Measurements from ENCODE around the gene MYH10.

Gene MYH10

GRCh38 chr17:8473451-8474192 is 156.9 kb downstream of the MYH10 start:
- no peak for DNase-seq (ENCODE audit: low read depth)

DNA sequence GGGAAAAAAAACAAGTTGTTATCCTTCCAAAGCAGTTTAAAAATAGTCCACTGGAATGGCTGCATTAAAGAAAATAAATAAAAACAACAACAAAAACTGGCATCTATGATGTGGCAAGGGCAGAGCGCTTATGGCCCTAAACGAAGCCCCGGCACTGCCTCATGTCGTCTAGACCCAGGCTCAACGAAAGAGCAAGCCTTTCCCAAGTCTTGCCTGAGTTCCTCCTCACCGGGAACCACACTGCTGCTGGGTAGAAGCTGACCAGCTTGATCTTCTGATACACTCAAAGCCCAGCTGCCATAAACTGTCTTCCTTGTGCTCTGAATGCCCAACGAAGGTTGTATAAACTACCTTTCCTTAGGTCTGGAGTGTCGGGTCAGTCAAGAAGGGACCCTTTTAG is 157.9 kb downstream of the MYH10 start:
- DNase-seq (ENCODE audit: low read depth): no peak

DNA sequence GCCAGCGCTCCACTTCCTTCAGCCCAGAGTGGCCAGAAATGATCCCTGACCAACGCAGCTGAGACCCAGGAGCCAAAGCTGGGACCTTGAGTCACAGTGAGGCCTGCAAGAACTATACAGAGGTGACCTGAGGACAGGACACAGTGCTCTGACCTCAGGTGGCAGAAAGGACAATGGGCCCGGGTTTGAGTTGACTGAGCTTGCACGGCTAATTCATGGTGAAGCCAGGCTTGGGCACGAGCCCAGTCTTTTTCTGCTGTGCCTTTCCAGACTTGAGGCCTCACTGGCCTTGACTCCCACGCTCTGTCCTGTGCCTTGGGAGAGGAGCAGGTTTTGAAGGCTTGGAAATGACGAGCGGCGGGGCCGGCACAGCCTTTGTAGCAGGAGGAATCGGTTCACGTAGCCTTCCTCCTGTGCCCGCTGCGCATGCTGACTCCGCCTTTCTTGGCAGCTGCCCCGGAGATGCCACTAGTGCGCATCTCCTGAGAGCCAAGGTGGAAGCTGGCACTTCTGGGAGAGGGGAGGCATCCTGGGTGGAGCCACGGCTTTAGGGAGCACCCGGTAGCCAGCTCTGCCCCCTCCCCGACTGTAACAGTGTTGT is 160.0 kb downstream of the MYH10 start:
- no peak for DNase-seq (ENCODE audit: low read depth)

DNA sequence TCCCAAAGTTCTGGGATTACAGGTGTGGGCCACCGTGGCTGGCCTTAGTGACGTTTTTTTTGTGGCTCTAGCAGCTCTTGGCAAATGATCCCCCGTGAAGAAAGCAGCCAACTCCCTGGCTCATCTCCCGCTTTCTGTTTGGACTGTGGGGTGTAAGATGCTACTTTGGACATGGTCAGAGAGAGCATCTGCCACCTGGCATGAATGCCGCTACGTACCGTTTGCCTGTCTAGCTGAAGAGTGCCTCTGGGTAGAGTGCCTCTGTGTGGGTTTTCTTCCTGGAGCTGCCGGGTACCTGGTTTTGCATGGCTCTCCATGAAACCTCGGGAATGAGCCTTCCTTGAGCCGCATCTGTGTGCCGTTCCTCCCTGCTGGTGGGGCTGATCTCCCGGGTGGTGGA is 160.6 kb downstream of the MYH10 start:
- DNase-seq (ENCODE audit: low read depth): no peak

GRCh38 chr17:8468980-8469379 is 161.5 kb downstream of the MYH10 start:
- DNase-seq (ENCODE audit: low read depth): no peak

GRCh38 chr17:8468127-8468526 is 162.4 kb downstream of the MYH10 start:
- no peak for DNase-seq (ENCODE audit: low read depth)

- DNase-seq (ENCODE audit: low read depth): no peak
Observed at GRCh38 chr17:8467527-8467926, 163.0 kb downstream of the MYH10 start.

DNA sequence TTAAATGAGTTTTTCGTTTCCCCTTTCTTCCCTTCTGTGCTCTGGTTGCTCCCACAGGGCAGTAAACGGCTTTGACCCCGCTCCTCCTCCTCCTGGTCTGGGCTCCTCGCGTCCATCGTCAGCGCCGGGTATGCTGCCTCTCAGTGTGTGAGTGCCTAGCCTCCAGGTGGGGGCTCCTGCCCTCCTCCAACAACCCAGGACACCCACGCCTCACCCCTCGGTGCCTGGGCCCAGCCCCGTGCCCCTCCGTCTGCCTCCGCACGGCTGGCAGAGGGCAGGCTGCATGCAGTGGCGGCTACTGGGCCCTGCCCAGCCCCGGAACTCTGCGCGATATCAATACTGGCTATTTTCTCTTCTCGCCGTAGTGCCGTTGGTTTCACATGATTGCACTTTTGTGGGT is 163.7 kb downstream of the MYH10 start:
- no peak for DNase-seq (ENCODE audit: low read depth)

- DNase-seq (ENCODE audit: low read depth): peak; percentile 28
Observed at GRCh38 chr17:8466456-8466855, 164.1 kb downstream of the MYH10 start.

GRCh38 chr17:8465759-8466158 is 164.8 kb downstream of the MYH10 start:
- no peak for DNase-seq (ENCODE audit: low read depth)

DNA sequence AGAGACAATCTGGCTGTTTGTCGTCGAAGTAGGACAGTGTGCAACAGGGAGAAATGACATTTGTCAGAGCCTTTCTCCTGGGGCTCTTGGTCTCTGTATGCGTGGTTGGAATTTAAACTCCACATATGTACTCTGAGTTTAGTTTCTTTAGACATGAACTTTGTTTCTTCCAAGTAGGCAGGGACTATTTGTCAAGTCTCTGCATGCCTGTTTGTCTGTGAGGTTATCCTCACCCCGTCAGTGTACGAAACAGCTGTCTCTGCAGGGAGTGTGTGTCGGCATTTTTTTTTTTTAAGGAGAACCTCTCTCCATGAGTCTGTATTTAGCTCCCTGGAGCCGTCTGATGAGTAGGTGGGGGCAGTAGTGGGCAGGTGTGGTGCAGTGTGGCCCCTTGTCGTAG is 165.2 kb downstream of the MYH10 start:
- DNase-seq (ENCODE audit: low read depth): no peak

DNA sequence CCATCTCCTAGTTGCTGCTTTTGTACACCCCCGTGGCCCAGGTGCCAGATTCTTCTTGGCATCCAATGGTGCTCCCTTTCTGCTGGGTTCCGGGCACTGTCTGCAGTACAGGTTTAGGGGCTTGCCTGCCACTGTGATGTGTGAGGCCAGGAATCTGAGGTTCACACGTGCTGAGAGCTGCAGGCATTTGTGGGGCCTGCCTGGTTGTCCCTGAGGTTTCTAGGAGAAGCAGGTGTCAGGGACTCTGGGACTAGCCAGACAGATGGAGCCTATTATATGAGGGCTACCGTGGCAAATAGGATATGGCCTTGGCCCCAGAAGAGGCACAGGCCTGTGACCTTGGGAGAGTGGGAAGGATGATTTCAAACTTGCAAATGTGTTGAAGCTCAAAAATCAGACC is 165.6 kb downstream of the MYH10 start:
- no peak for DNase-seq (ENCODE audit: low read depth)

DNA sequence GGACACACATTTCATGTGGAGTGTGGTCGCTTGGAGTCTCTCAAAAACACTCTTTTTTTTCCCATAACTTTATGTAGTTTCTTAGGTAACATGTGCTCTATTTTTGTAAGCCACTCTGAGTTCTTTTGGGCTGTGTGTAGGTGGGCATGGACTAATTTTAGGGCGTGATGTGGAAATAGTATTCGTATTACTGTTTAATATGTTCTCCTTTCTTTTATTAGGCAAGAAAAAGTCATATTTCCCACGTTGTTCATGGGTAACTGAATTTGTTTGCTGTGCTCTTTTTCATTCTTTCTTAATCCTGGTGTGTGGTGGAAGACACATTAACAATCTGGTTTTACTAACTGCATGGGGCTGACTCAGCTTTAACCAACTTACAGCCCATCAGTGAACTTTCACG is 167.4 kb downstream of the MYH10 start:
- peak; percentile 9 for DNase-seq (ENCODE audit: low read depth)

DNA sequence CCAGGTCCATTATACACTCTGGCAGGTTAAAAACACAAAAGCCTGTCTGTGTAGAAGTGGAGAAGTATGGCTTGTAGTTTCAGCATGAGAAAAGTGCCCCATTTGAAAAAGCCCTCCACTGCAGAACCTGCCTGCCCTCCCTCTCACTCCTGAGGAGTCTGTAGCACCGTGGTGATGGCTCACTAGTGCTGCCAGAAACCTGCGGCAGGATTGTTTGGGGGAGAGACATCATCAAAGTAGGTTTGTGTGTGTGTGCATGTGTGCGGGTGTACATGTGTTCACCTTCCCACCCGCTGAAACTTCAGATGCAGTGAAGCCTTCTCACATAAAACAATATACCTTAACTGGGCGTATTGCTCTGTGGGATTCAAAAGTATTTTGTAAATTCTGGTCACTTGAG is 168.0 kb downstream of the MYH10 start:
- DNase-seq (ENCODE audit: low read depth): no peak

DNA sequence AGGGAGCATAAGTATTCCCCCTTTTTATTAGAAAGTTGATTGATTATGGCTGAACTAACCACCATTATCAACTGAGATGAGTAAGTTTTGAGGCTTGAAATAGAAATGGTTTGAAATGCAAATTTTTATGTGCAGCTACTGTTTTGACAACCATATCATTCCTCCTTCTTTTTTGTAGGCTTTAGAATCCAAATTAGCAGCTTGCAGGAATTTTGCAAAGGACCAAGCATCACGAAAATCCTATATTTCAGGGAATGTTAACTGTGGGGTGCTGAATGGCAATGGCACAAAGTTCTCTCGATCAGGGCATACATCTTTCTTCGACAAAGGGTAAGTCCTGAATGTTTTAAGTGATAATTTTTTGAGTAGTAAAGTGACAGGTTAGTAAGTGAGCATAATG is 170.7 kb downstream of the MYH10 start:
- DNase-seq (ENCODE audit: low read depth): no peak

DNA sequence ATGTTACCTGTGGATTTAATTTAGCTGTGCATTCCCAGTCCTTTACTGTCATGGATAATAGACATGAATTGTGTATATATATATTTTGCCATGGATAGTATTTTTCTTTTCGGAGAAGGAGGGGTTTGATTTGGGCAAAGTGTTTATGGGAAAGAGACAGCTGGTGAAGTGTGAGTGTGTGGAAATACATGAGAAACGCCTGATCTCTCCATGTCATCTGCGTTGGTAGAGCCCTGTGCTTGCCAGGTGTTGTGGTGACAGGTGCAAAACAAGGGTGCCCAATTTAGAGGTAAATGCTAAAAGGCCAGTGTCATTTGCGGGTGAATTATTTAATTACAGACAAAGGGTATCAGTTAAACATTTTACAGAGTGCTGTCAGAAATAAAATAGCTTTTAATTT is 171.4 kb downstream of the MYH10 start:
- no peak for DNase-seq (ENCODE audit: low read depth)

GRCh38 chr17:8458128-8458527 is 172.4 kb downstream of the MYH10 start:
- DNase-seq (ENCODE audit: low read depth): no peak

GRCh38 chr17:8455665-8456209 is 174.8 kb downstream of the MYH10 start:
- DNase-seq (ENCODE audit: low read depth): no peak

GRCh38 chr17:8453326-8453725 is 177.2 kb downstream of the MYH10 start:
- DNase-seq (ENCODE audit: low read depth): no peak

DNA sequence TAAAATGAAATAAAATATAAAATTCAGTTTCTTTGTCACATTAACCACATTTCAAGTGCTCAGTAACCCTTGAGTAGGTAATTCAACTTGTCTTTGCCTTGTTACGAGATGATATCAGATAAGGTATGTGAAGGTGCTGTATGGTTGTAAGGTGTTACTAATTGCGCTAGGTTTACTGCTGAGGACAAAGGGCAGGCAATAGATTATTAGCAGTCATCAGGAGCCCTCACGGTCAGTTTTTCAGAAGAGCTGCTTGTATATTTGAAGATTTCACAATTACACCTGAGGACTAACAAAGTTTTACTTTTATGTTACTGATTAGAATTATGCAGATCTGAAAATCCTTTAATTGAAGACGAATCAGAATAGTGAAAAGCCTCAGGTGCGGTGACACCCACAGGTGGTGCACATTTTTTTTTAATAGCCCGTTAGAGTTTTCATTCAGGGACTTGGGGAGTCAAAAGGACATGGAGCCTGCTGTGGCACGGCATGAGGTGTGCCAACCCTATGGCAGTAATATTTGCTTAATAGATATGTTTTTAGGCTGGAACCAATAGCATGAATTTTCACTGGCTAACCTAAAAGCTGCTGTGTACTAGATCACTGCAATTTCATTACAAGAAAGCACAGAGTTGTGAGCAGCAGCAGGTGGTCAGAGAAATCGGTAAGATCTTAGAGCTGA is 178.5 kb downstream of the MYH10 start:
- no peak for DNase-seq (ENCODE audit: low read depth)

DNA sequence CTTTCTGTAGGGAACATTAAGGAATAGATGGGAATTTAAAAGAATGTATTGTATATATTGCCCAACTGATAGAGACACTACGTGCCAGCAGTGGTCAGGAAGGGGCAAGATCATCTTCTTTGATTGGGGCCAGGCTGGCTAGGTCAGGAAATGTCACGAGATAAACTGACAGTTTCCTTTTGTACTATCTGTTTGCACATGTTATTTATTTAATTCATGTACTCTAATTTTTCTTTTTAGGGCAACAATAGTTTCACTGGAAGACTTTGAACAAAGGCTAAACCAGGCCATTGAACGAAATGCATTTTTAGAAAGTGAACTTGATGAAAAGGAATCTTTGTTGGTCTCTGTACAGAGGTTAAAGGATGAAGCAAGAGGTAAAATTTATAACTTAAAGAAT is 182.2 kb downstream of the MYH10 start:
- no peak for DNase-seq (ENCODE audit: low read depth)

GRCh38 chr17:8447799-8448198 is 182.7 kb downstream of the MYH10 start:
- DNase-seq (ENCODE audit: low read depth): no peak

GRCh38 chr17:8445536-8445935 is 185.0 kb downstream of the MYH10 start:
- DNase-seq (ENCODE audit: low read depth): no peak

Data from stromal cell of bone marrow (primary cell).